Measurements from ENCODE around the gene PRDM1. TPM values are rescaled to one million over a fixed set of nuclear protein-coding genes. Genes with fewer than 3 reads are reported as not detected.
"Not testable (repeated sequence)": the region's sequence is repeated elsewhere in the genome, so short reads cannot be mapped to it uniquely, and the experiment has no call there.

PRDM1 gene
- total RNA-seq, 1 donor from 2014 or later = 1.5 TPM

DNA sequence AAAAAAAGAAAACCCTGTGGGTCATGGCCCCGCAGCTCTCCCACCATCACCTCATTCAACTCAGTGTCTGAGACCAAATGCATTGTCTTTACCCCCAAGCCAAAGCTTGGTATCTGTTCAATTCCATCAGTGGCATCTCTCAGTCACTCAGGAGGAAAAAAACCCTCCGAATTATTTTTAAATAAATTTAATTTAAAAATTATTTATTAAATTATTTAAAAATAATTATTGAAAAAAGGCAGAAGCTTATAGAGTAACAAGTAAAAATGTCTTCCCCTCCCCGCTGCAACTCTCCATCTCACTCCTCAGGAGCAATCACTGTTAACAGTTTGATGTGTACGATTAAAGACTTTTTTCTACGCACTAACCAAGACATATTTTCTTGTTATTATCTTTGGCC, 50.7 kb downstream of the PRDM1 start:
- DNase-seq (ENCODE audit: low read depth in 2 of 2) = no peak

DNA sequence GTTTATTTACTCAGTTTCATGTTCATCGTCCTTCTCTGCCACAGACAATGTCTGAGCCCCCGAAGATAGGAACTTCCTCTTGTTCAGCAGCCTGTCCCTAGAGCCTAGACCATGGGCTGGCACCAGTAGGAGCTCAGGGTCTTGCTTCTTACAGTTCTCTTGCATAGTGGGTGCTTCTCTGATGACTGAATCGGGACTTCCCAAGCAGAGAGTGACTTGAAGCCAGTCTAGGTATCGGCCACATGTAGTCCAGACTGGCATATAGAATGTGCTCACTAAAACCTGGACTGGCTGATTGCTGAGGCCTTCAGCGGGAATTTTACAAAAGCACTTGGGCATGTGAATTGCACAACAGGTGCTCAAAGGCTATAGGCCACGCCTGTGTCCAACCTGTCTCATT, 52.0 kb downstream of the PRDM1 start:
- no peak for DNase-seq (ENCODE audit: low read depth in 2 of 2)

GRCh38 chr6:106141441-106142237, 55.5 kb downstream of the PRDM1 start:
- DNase-seq (ENCODE audit: low read depth in 2 of 2) = no peak

DNA sequence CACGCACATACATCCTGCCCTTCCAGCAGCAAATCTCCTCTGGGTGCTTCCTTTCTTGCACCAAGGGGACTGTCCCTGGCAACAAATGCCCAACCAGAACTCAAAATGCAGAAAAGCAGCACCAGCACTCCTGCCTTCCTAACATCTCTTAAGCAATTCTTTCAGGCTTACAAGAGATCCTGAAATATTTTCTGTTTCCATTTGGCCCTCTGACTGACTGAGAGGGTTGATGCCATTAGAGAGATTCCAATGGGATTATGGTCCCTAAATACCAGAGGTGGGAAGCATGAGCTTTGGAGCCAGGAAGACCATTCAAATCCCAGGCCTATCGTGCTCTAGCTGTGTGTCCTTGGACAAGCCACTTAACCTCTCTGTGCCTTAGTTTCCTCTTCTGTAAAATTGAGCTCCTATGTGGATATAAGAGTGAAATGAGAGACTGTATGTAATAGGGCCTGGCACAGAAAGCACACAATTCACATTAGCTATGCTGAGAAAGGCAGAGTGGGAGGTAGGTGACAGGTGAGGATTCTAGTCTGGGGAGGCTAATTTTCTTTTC, 56.8 kb downstream of the PRDM1 start:
- DNase-seq (ENCODE audit: low read depth in 2 of 2) = no peak

DNA sequence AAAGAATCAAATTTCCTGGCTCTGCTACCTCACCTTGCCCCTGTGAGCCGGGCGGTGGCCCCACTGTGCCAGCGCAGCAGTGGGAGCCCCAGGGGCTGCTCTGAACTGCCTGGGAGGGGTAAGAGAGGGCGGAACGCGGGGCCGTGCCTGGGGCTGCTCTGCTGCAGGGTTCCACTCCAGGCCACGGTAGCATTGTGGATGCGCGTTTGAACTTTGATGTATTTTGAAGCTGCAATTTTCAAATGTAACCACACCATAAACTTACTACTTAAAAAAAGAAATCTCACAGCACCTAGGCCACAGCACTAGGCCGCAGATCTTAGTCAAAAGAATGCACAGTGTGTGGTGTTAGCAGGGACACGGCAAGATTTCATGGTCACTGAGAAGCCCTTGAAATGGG, 57.5 kb downstream of the PRDM1 start:
- no peak for DNase-seq (ENCODE audit: low read depth in 2 of 2)

- DNase-seq (ENCODE audit: low read depth in 2 of 2) = no peak
Observed at GRCh38 chr6:106145144-106145543, 59.0 kb downstream of the PRDM1 start.

DNA sequence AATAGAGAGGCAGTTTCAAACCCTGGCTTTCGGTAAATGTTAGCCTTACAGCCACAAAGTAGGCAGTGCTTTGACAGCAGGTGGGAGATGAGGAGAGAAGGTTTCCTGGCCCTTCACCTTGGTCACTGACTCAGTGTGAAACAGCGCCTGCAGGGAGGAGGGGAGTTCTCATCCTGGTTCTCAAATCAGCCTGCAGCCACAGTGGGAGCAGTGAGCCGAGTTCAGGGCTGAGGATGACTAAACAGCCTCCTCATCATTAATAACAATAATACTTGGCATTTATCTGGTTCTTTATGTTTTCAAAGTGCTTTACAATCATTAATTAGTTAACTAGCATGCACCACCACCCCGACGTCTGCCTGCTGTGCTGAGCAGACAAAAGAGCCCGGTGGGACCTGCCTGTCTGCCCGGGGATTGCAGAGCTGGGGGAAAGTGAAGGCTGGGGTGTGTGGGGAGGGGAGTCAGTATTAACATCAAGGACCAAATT, 59.6 kb downstream of the PRDM1 start:
- no peak for DNase-seq (ENCODE audit: low read depth in 2 of 2)

- DNase-seq (ENCODE audit: low read depth in 2 of 2) = no peak
Observed at GRCh38 chr6:106146852-106147351, 60.8 kb downstream of the PRDM1 start.

- no peak for DNase-seq (ENCODE audit: low read depth in 2 of 2)
Observed at GRCh38 chr6:106147476-106147875, 61.3 kb downstream of the PRDM1 start.

DNA sequence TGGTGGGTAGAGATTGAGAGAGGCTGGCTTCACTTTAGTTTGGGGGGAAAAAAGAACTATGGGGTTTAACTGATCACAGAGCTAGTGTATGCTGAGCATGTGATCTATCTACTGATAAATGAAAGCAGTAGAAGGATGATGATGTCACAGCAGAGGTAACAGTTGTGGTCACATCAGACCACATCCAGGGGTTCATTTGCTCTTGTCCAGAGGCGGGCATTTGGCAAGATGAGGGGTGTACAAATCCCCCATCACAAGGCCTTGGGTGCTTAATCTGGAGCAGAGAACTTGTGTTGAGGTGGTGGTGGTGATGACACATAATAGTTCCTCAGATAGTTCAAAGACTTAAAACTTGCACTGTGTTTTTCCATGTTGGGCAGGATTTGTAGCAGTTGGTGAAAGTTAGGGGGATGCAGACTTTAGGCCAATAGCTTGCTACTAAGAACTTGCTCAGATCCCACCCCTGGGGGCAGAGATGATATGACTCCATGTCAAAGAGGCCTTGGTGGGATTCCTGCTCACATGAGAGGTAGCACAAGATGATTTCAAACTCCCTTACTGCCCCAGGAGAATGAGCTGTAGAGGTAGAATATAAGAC, 63.4 kb downstream of the PRDM1 start:
- no peak for DNase-seq (ENCODE audit: low read depth in 2 of 2)

DNA sequence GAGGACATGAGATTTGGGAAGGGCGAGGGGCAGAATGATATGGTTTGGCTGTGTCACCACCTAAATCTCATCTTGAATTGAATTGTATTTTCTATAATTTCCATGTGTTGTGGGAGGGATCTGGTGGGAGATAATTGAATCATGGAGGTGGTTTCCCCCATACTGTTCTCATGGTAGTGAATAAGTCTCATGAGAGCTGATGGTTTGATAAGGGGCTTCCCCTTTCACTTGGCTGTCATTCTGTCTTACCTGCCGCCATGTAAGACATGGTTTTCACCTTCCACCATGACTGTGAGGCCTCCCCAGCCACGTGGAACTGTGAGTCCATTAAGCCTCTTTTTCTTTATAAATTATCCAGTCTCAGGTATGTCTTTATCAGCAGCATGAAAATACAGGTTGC, 66.3 kb downstream of the PRDM1 start:
- not testable (repeated sequence) for DNase-seq (ENCODE audit: low read depth in 2 of 2)

DNA sequence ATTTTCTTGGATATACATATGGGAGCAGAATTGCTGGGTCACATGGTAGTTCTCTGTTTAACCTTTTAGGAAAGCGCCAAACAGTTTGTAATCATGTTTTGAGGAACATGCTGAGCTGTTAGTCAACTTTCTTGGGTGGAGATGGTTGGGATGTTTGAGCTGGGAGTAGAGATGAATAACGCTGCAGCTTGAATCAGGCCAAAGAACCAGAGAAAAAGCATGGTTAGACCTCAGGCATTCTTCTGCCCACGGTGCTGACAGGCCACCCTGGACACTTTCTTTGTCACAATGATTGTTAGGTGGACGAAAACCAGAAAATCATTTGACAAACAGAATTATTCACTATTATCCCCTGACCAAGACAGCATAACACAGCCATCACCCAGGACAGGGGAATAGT, 66.8 kb downstream of the PRDM1 start:
- DNase-seq (ENCODE audit: low read depth in 2 of 2) = no peak

GRCh38 chr6:106154326-106154725, 68.2 kb downstream of the PRDM1 start:
- no peak for DNase-seq (ENCODE audit: low read depth in 2 of 2)

DNA sequence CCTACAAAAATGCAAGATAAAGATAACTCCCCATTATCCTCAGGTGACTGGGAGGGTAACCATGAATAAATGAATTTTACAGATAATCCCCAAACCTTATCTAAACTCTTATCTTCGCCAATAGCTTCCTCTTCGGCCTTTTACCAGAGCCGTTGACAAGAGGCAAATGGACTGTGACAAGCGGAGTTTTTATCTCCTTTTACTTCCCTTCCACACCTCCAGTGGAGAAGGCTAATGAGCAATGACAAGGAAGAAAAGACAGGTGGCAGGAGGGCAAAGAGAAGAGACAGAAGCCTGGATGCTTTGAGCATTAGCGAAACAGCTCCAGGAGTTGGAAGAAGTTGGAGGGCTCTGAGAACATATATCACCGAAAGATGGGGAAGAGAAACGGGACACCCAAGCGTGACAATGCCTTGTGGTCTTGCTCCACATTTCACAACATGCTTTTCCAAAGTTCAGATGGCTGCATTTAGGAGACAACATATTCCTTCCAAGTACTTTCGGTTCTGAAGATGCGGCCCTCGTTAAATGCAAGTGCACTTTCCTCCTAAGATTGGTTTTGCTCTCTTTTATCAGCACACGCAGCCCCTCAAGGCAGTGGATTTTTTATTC, 69.2 kb downstream of the PRDM1 start:
- no peak for DNase-seq (ENCODE audit: low read depth in 2 of 2)

DNA sequence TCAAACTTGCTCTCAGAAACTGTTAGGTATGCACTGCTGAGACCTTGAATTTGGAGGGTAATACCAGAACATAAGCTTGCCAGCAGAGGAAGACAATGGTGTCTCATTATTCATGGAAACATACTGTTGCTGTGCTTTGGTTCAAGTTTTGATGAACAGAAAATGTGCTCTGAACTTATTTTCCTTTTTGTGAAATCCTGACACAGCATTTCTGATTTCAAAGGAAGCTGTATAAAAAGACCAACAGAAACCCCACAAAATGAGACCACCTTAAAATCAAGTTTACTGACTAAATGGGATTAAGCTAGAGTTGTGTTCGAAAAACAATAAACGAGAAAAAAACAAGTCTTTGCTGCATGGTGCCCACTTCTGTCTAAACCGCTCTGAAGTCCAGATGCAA, 70.3 kb downstream of the PRDM1 start:
- no peak for DNase-seq (ENCODE audit: low read depth in 2 of 2)

- DNase-seq (ENCODE audit: low read depth in 2 of 2) = no peak
Observed at GRCh38 chr6:106156863-106157262, 70.7 kb downstream of the PRDM1 start.

DNA sequence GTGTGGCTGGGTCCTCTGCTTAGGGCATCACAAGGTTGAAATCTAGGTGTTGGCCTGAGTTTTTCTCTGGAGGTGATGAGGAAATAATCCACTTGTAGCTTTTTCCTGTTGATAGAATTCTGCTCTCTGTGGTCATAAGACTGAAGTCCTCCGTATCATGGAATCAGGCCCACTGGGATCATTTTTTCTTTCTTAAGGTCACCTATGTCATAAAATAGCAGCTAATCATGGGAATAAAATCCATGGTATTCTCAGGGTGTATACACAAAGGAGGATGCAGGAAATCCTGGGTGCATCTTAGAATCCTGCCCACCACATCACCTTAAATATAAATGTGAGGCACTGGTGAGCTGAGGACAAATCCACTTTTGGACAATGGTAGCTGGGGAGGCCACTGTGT, 72.7 kb downstream of the PRDM1 start:
- DNase-seq (ENCODE audit: low read depth in 2 of 2) = no peak

Other genes with a start within 250 kb of the PRDM1 start
- 44.9 and 49.9 TPM in 2 replicates for gene ATG5, start 239.4 kb downstream of the PRDM1 start, total RNA-seq